NCI-H2081 (cell line): ENCODE results near the gene ENTPD6.
A peak's percentile ranks its signal among the peaks of the same experiment; 100 is the strongest.
"Not testable (repeated sequence)": the region's sequence is repeated elsewhere in the genome, so short reads cannot be mapped to it uniquely, and the experiment has no call there.

Source experiments
- DNase-seq, 2 experiments: peaks; one replicate each; lab custom pipeline; 2025; lab: John Stamatoyannopoulos, UW

The ENTPD6 gene

DNA sequence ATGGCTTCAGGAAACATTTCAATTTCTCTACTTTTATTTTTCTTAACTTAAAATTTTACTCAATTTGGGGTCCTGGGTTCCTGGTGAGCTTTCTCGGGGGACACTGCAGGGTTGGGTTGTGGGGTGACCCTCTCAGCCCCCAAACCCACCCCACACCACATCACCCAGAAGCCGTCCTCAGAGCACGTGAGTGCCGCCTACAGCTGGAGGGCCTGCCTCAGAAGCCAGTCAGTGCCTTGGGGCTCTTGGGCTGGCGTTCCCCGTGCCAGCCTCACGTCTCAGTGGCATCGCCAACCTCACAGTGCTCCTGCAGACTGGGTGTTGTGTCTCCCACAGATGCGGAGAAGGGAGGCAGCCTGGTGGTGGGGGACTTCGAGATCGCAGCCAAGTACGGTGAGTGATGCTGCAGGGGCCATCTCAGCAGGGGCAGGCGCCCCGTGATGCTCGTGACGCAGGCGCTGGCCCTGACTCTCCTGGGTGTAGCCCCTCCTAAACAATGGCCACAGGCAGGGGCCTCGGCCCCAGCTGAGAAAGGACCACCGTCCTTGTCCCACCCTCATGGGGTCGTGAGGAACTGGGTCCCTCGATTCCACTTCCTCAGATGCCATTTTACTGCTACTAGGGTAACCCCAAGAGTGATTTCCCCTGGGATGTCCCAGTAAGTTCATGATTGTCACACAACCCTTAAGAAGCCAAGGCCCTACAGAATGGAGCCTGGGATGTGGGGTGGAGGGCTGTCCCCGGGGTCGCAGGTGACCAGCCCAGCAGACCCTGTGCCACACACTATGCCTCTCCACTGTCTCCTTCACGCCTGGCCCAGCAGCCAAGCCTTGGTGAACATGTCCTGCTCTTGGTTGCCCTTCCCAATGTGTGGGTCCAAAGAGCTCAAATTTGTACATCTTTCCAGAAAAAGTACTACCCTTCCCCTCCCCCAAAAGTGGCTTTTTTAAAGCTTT lies 28.5 kb downstream of the ENTPD6 start:
- DNase-seq = no peak

DNA sequence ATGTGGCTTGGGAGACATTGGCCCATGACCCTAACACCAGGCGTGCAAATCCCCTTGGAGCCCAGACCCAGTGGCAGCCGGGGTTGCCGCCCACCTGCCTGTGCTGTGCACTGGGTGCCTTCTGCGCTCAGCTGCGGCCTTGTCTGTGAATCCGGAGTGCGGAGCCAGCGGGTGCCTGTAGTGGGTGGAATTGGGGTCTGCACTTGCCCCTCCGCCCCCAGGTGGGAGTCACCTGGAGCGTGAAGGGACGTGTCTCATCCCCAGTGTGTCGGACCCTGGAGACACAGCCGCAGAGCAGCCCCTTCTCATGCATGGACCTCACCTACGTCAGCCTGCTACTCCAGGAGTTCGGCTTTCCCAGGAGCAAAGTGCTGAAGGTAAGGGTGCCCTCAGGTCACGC lies 29.4 kb downstream of the ENTPD6 start:
- no peak for DNase-seq

DNA sequence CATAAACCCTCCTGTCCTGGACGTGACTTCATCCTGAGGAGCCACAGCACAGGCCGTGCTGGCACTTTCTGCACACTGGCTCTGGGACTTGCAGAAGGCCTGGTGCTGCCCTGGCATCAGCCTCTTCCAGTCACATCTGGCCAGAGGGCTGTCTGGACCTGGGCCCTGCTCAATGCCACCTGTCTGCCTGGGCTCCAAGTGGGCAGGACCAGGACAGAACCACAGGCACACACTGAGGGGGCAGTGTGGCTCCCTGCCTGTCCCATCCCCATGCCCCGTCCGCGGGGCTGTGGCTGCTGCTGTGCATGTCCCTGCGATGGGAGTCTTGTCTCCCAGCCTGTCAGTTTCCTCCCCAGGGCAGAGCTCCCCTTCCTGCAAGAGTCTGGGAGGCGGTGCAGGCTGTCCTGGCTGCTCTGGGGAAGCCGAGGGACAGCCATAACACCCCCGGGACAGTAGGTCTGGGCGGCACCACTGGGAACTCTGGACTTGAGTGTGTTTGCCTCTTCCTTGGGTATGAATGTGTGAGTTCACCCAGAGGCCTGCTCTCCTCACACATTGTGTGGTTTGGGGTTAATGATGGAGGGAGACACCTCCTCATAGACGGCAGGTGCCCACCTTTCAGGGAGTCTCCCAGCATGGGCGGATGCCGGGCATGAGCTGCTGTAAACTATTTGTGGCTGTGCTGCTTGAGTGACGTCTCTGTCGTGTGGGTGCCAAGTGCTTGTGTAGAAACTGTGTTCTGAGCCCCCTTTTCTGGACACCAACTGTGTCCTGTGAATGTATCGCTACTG lies 30.3 kb downstream of the ENTPD6 start:
- DNase-seq = no peak

DNA sequence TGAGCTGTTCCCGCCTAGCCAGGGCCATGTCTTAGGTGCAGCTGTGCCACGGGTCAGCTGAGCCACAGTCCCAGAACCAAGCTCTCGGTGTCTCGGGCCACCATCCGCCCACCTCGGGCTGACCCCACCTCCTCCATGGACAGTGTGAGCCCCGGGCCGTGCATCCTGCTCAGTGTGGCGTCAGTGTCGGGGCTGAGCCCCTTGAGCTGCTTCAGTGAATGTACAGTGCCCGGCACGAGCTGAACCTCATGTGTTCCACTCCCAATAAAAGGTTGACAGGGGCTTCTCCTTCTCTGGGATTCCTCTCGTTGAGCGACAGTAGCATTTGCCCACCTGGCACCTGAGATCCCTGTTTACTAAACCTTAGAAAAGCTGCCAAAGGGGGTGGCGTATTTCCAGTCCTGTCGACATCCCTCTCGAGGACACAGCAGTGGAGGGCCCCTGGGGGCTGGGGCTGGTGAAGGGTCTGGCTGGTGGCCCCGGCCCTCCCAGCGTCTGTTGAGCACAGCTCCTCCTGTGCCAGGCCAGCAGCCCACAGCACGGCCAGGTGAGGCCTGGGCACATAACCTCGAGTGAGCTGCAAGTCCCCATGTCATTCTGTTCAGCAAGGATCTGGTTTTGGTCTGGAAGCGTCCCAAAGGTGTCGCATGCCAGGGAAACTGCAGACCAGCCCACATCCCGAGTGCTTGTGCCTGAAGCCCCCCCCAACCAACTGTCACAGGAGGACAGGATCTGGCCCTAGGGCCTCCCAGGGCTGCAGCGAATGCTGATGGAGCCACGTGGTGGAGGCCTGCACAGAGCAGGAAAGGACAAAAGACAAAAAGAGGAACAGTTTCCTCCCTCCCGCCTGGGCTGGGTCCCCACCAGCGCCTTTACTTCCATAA lies 31.2 kb downstream of the ENTPD6 start:
- peak in 1 of 2 experiments; percentile 5 for DNase-seq

DNA sequence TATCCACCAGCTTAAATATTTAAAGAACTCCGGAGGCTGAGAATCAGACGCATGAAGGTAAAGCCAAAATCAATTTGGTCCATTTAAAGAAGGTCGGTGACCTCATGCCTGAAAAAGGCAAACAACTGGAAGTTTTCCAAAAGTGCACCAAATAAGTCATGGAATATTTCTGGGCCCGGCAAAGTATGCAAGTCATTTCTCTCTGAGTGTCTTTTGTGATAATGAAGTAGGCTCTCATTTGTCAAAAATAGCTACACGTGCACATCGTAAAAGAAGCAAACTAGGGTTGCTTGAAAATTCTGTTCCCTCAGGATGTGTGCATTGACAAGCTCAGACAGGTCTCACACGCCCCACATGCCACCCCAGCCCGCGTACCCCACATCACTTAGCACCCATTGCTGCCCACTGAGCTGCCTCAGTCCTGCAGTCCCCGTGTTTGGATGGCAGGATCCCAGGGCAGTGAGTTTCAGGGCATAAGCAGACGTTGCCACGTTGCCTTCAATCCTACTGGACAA lies 31.9 kb downstream of the ENTPD6 start:
- no peak for DNase-seq

DNA sequence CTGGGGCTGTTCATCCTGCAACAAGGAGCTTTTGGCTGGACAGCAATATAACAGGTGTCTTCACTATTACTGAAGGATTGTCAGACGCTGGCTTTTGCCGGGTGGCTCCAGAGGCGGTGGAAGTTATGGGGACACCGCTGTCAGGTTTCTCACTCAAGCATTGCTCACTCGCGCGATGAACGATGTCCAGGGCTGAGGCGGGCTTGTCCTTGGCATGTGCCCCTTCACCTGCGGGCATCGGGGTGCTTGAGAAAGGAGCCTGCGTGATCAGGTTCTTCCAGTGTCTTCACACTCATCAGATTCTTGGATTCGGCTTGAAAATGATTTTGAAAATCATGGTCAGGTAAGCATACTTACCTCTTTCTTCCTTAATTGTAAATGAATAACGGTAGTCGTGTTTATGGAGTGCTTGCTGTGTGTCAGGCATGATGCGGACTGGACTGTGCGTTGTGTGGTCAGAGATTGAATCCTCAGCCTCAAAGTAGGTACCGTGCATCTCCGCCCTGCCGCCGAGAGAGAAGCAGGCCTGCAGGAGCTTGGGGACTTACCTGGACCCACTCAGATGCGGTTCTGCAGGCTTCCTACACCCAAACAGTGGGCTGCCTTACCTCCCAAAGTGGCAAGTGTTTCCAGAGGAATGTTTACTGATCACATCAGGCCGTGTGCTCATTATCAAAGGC lies 34.1 kb downstream of the ENTPD6 start:
- DNase-seq = no peak

DNA sequence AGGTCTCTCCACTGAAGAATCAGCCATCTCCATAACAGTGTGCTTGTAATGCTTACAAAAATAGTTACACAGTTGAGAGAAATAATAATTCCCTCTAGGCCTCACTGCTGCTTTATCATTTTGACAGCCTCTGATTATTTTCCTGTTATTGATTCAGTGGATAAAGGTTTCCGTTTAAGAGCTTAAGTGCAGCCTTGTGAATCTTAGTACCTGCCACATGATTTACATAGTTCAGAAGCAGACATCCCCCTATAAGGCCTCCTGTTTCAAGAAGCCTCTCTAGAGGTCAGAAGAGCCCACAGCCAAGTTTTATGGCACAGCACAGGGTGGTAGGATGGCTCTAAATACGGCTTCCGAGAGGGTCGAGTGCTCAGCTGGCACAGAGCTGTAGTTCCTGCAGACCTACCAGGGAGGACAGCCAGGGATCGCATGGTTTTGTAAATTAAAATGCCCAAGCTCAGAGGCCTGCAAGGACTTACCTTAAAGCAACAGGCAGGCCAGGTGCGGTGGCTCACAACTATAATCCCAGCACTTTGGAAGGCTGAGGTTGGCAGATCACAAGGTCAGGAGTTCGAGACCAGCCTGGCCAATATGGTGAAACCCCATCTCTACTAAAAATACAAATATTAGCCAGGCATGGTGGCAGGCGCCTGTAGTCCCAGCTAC lies 34.8 kb downstream of the ENTPD6 start:
- DNase-seq = peak in 1 of 2 experiments; percentile 32

DNA sequence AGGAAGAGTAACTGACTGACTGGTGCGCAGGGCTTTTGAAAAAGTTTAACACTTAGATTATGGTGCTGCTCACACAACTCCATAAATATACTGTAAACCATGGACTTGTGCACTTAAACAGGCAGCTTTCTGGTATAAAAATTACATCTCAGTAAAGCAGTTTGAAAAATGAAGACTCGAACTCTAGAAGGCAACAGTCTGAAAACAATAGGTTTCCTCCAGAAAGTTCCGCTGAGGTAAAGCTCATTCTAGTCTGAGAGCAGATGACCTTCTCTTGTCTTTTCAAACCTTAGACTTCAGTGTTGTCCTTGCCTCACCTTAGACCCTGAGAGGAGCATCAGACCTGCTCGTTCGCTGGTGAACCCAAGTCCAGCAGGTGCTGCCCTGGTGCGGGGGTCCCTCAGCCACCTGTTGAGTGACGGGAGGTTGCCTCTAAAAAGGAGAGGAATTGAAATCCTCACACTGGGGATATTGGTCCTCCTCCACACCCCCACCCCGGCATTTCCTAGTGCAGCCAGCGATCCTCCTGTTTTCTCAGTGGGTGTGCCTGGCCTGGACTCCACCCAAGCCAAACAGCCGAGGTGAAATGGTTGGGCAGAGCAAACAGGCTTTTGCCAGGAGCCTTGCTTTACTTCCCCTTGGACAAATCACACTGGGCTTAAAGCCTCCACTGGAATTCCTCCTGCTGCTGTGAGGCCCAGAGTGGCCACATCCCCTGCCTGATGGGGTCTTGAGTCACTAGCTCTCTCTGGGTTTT lies 37.7 kb downstream of the ENTPD6 start:
- DNase-seq = peak in 1 of 2 experiments; percentile 25

DNA sequence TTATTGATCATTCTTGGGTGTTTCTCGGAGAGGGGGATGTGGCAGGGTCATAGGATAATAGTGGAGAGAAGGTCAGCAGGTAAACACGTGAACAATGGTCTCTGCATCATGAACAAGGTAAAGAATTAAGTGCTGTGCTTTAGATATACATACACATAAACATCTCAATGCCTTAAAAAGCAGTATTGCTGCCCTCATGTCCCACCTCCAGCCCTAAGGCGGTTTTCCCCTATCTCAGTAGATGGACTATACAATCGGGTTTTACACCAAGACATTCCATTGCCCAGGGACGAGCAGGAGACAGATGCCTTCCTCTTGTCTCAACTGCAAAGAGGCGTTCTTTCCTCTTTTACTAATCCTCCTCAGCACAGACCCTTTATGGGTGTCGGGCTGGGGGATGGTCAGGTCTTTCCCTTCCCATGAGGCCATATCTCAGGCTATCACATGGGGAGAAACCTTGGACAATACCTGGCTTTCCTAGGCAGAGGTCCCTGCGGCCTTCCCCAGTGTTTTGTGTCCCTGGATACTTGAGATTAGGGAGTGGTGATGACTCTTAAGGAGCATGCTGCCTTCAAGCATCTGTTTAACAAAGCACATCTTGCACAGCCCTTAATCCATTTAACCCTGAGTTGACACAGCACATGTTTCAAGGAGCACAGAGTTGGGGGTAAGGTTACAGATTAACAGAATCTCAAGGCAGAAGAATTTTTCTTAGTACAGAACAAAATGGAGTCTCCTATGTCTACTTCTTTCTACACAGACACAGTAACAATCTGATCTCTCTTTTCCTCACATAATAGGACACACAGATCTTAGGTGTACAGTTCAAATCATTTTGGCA lies 38.7 kb downstream of the ENTPD6 start:
- not testable (repeated sequence) for DNase-seq

DNA sequence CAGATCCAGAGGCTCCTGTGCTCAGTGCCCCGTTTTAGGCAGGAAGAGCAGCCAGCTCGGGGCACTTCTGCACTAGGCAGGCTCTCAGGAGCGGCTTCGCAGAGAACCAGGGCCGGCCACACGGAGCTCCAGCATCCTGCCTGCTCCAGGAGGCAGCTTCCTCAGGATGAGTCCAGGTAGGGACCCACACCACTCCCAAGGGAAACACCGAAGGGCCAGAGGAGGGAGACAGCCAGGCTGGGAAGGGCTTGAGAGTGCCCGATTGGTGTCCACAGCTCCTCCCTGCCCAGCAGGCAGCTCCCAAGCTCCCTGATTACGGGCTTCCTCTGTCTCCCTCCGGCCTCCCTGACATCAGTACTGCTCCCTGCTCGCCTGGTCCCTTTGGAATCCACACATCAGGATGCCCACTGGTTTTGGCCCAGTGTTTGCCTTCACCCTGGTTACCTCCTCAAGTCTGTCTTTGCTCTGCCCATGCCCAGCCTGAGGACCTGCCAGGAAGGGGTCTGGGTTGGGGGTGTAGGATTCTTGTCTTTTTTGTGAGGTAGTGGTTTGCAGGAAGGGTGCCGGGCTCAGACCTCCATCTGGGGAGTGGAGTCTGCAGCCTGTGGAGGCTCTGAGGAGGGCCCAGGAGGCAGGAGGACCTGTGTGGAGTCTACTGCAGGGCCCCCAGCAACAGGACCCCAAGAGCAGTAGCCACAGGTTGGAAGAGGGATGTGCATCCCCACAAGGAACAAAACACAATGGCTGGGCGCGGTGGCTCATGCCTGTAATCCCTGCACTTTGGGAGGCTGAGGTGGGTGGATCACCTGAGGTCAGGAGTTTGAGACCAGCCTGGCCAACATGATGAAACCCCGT lies 41.2 kb downstream of the ENTPD6 start:
- DNase-seq = no peak

DNA sequence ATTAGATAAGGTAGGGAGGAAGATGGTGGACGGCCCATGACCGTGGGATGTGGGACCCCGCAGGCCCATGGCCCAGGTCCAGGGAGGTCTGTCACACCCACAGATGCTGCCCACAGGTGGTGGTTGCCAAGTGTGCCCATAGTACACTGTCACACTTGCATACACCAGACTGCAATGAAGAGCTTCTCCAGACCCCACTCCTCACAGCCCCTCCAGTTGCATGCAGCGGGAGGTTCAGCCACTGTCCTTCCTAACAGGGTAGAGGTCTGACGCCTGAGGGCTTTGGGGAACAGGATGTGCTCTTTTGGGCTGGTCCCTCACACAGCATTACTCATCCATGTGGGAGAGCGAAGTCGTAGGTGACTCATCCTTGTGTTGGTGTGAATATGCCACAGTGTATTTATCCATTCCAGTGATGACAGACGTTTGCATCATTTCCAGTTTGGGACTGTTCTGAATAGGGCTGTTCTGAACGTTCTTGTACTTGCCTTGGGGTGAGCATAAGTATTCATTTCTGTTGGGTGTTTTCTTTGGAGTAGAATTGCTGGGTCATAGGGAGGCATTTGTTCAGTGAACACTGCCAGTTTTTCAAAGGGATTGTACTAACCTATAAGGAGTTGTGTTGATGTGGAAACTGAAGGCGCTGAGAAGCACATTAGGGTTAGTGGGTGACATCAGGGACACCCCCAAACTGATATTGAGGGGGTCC lies 42.3 kb downstream of the ENTPD6 start:
- no peak for DNase-seq

DNA sequence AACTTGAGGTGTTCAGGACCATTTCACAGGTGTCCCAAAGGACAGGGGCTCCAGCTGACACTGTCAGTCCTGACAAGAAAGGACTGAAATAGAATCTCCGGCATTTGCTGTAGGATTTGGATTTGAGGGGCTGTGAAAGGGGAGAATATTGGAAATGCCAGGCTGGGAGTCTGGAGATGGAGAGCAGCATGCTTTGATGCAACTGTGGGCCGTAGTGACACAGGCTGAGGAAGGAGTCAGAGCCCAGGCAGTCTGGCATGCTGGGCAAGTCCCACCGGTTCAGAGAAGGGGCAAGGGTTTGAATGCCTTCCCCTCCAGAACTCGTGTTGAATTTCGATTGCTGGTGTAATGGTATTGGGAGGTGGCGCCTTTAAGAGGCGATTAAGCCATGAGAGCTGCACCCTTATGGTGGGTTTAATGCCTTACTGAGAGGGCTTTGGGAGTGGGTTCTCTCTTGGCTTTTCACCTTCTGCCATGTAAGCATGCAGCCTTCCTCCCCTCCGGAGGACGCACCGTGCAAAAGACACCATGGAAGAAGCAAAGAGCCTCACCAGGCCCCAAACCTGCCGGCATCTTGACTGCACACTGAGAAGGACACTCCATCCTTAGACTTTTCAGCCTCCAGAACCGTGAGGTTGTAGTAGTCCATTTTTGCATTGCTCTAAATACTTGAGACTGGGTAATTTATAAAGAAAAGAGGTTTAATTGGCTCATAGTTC lies 43.0 kb downstream of the ENTPD6 start:
- no peak for DNase-seq

DNA sequence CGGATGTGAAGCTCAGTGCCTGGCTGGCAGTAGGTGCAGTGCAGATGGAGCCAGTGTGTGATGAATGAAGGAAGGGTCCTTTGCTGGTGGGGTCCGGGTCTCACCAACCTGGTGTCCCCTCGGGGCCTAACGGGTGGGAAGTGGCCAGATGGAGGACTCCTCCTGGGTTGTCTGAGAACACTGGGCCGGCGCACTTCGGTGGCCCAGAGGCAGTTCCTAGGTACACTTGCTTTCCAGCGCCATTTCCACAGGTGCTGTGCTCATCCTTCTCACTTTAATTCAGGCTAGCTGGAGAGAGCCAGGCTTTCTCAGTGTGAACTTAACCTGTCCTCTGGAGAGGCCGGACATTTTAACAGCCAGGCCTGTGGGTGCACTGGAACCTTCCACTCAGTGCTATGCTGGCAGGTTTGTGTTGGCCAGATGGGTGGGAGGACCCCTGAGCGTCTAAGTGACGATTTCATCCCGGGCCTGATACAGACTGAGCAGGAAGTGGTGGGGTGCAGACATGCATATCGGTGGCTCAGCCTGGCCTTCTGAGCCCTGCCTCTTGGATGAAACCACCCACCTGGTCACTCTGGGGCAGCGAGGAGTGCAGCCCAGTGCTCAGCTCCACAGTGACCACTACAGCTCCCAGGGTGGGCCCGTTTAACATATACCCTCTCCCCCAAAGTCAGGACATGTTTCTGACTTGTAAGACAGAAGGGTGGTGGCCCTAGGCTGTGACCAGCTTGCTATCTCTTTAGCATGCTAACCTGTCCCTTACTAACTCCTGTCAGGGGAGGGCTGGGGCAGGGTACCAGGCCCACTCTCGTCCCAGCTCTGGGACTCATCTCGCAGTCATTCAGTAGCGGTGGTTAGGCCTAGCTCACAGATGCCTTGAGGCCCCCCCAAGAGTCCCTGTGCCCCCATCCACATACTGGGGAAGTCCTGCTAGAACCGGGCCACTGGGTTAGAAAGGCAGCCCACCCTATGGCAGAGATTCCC lies 44.2 kb downstream of the ENTPD6 start:
- no peak for DNase-seq

DNA sequence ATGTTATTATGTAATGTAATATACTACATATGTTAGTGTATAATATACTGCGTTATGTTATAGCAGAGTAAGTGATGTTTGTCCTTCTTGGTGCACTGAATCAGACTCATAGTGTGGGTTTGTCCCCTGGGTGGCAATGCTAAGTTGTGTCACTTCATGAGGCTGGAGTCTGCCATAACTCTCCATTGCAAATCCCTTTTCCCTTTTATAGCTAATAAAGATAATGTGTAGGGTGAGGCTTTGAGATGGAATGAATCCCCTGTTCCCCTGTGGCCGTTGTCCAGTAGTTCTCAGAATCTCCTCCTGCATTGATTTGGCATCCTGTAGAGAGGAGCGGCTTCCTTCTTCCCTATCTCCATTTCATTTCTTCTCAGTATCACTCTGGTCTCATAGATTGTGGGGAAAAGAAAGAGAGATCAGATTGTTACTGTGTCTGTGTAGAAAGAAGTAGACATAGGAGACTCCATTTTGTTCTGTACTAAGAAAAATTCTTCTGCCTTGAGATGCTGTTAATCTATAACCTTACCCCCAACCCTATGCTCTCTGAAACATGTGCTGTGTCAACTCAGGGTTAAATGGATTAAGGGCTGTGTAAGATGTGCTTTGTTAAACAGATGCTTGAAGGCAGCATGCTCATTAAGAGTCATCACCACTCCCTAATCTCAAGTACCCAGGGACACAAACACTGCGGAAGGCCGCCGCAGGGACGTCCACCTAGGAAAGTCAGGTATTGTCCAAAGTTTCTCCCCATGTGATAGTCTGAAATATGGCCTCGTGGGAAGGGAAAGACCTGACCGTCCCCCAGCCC lies 45.5 kb downstream of the ENTPD6 start:
- not testable (repeated sequence) for DNase-seq

DNA sequence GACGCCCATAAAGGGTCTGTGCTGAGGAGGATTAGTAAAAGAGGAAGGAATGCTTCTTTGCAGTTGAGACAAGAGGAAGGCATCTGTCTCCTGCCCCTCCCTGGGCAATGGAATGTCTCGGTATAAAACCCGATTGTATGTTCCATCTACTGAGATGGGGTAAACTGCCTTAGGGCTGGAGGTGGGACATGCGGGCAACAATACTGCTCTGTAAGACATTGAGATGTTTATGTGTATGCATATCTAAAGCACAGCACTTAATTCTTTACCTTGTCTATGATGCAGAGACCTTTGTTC lies 46.1 kb downstream of the ENTPD6 start:
- not testable (repeated sequence) for DNase-seq
